Stimulated activated naive CD8-positive, alpha-beta T cell treated with anti-CD3 and anti-CD28 coated beads, Interleukin-15, Interleukin-2, amounts not matched to agents 100 ng/mL and 50 ng/mL, for 24 hours (primary cell): Measurements from ENCODE around the gene IFRD1.

Experiments
- H3K27ac Mint-ChIP-seq: one replicate; pipeline ENCODE4 v1.8.0; 2021; ENCODE audit warnings: mild to moderate bottlenecking, mixed read lengths
- H3K27me3 Mint-ChIP-seq: one replicate; pipeline ENCODE4 v1.8.0; 2021; ENCODE audit warnings: mixed read lengths
- H3K36me3 Mint-ChIP-seq: one replicate; pipeline ENCODE4 v1.8.0; 2021; ENCODE audit warnings: low read depth, mixed read lengths
- H3K4me1 Mint-ChIP-seq: one replicate; pipeline ENCODE4 v1.8.0; 2021; ENCODE audit warnings: low read depth, mixed read lengths
- H3K4me3 Mint-ChIP-seq: one replicate; pipeline ENCODE4 v1.8.0; 2021; ENCODE audit warnings: mild to moderate bottlenecking, mixed read lengths
- H3K9me3 Mint-ChIP-seq: one replicate; pipeline ENCODE4 v1.8.0; 2021; ENCODE audit warnings: mixed read lengths

The IFRD1 gene

GRCh38 chr7:112492186-112492585, 41.9 kb downstream of the IFRD1 start:
- Mint-ChIP-seq H3K4me3 (no peak overlapping the region), H3K36me3 (peaks cover 5% of the 10 kb centered on the region), H3K27ac (no peak overlapping the region), H3K9me3 (no peaks in the 10 kb centered on the region), H3K4me1 (no peaks in the 10 kb centered on the region), H3K27me3 (peaks cover 7% of the 10 kb centered on the region)

- H3K27me3 Mint-ChIP-seq, result peaks cover 17% of the 10 kb centered on the region
- no peaks in the 10 kb centered on the region for H3K9me3 Mint-ChIP-seq
- peaks cover 4% of the 10 kb centered on the region for H3K36me3 Mint-ChIP-seq
- no peak overlapping the region for H3K27ac Mint-ChIP-seq
- H3K4me3 Mint-ChIP-seq, result no peak overlapping the region
- H3K4me1 Mint-ChIP-seq, result no peaks in the 10 kb centered on the region
Measured at GRCh38 chr7:112494656-112495055, 44.4 kb downstream of the IFRD1 start.

DNA sequence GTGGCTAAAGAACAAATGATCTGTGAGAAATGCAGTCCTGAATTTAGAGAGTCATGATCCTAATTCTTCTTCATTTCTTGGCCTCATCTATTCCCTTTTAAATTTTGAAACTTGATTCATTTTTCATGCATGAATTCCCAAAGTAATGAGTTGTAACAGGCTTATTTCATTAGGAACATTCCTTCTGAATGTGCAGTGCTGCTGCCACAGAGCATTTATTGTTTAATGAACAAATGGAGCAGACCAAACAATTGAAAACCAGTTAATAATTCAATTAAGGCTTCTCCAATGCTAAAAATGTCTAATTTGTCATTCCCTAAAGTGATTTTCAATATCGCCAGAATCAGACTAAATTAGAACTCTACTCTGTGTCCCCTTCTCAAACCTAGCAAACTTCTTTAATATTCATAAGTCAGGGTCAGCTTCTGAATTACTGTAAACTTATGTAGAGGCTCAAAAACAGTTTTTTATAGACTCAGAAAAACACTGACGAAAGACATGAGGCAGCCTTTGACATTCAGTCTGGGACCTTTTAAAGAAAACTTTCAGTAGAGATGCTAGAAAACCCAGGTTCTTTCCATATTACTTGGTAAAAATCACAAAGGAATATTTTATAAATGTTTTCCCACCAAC, 45.0 kb downstream of the IFRD1 start:
- peaks cover 20% of the 10 kb centered on the region for H3K27me3 Mint-ChIP-seq
- H3K4me1 Mint-ChIP-seq, result no peaks in the 10 kb centered on the region
- no peaks in the 10 kb centered on the region for H3K36me3 Mint-ChIP-seq
- H3K9me3 Mint-ChIP-seq, result no peaks in the 10 kb centered on the region
- H3K27ac Mint-ChIP-seq, result no peak overlapping the region
- no peak overlapping the region for H3K4me3 Mint-ChIP-seq

GRCh38 chr7:112495810-112496462, 45.7 kb downstream of the IFRD1 start:
- H3K9me3 Mint-ChIP-seq, result no peaks in the 10 kb centered on the region
- no peaks in the 10 kb centered on the region for H3K36me3 Mint-ChIP-seq
- no peak overlapping the region for H3K4me3 Mint-ChIP-seq
- H3K4me1 Mint-ChIP-seq, result no peaks in the 10 kb centered on the region
- peaks cover 24% of the 10 kb centered on the region for H3K27me3 Mint-ChIP-seq
- H3K27ac Mint-ChIP-seq, result no peak overlapping the region

DNA sequence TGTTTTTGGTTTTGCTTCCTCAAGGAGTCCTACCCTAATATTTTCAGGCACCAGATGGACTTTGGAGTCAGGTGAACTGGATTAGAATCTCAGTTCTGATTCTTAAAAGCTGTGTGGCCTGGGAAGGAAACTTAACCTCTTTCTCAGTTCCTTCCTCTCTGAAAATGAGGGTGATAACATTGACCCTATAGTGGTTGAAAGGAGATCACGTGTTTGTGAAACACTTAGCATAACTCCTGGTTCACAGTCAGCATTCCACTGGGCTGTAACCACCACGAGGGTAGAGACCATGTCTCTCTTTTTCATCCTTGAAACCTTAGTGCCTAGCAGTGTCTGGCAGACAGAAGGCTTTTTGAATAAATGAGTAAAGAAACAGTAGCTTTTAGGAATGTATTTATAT, 47.2 kb downstream of the IFRD1 start:
- Mint-ChIP-seq H3K27ac (no peak overlapping the region), H3K36me3 (no peaks in the 10 kb centered on the region), H3K9me3 (no peaks in the 10 kb centered on the region), H3K27me3 (peaks cover 24% of the 10 kb centered on the region), H3K4me1 (no peaks in the 10 kb centered on the region), H3K4me3 (no peak overlapping the region)

DNA sequence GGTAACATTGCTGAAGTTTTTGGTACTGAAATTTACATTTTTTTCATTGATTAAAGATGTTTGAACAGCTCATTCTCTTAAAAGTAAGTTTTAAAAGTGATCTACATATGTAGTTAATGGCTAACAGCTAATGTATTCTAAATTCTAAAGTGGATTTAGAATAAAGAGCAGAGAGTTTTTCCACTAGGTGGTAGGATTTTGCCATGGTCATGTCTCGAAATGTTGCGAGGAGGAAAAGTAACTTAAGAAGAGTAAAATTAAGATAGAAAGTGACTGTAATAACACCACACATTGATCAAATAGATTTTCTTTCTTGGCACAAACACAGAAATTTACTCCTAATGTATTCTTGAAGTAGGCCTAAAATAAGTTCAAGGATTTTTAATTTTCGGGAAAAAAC, 50.4 kb downstream of the IFRD1 start:
- H3K9me3 Mint-ChIP-seq, result no peaks in the 10 kb centered on the region
- peaks cover 24% of the 10 kb centered on the region for H3K27me3 Mint-ChIP-seq
- no peak overlapping the region for H3K27ac Mint-ChIP-seq
- H3K4me1 Mint-ChIP-seq, result no peaks in the 10 kb centered on the region
- H3K36me3 Mint-ChIP-seq, result no peaks in the 10 kb centered on the region
- no peak overlapping the region for H3K4me3 Mint-ChIP-seq

DNA sequence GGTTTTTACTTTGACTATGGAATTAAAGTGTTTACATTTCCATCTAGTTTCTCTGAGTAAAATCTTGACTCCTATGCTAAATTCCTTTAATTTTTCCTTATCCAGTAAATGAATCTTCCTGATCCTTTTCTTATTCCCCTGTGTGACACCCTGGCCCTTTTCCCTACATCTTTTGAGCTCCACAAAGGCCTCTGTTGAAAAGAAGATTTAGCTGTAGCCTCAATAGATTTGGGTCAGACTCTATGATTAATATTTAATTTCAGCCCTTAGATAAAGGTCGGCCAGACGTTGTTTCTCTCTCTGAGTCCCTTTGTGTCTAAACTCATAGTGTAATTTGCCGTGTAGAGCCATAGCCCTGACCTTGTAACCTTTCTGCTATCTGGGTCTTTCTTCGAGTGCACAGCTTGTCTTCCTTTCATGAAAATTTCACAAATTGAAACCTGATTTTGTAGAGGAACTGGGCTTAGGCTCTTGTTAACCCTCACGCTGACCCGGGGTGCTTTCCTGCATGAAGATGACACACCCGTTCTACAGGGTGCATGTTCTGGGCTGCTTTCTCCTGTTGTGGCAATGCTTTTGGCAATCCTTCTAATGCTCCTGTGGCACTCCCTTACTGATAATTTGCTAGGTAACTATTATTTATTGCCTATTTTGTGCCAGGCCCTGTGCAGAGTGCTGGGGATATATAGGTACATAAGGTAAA, 51.7 kb downstream of the IFRD1 start:
- H3K27me3 Mint-ChIP-seq, result peaks cover 19% of the 10 kb centered on the region
- H3K27ac Mint-ChIP-seq, result no peak overlapping the region
- H3K36me3 Mint-ChIP-seq, result no peaks in the 10 kb centered on the region
- H3K4me1 Mint-ChIP-seq, result no peaks in the 10 kb centered on the region
- no peaks in the 10 kb centered on the region for H3K9me3 Mint-ChIP-seq
- no peak overlapping the region for H3K4me3 Mint-ChIP-seq

GRCh38 chr7:112502700-112503099, 52.4 kb downstream of the IFRD1 start:
- Mint-ChIP-seq H3K9me3 (no peaks in the 10 kb centered on the region), H3K4me1 (no peaks in the 10 kb centered on the region), H3K27me3 (peaks cover 15% of the 10 kb centered on the region), H3K4me3 (no peak overlapping the region), H3K36me3 (no peaks in the 10 kb centered on the region), H3K27ac (no peak overlapping the region)

DNA sequence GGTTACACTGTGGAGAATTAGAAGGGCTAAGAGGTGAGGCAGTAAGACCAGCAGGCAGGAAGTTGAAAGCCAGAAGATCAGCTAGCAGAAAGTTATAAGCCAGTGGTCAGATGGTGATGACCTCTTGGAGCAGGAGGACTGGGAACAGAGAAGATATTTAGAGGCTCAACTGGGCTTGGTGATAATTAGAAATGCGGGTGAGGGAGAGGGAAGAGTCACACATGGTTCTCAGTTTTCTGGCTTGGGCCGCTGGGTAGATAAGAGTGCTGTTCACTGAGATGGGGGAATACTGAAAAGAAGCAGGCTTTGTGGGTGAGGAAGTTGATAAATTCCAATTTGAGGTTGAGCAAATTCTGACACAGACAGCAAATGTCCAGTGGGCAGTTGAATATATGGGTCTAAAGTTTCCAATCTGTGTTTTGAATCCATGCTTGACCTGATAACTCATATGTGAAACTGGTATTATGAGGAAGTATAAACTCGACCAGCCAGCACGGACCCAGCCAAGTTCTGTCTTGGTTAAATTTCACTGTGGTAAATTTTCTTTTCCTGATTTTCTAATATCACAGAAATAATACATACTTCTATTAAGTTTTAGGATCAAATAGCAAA, 53.2 kb downstream of the IFRD1 start:
- no peak overlapping the region for H3K4me3 Mint-ChIP-seq

DNA sequence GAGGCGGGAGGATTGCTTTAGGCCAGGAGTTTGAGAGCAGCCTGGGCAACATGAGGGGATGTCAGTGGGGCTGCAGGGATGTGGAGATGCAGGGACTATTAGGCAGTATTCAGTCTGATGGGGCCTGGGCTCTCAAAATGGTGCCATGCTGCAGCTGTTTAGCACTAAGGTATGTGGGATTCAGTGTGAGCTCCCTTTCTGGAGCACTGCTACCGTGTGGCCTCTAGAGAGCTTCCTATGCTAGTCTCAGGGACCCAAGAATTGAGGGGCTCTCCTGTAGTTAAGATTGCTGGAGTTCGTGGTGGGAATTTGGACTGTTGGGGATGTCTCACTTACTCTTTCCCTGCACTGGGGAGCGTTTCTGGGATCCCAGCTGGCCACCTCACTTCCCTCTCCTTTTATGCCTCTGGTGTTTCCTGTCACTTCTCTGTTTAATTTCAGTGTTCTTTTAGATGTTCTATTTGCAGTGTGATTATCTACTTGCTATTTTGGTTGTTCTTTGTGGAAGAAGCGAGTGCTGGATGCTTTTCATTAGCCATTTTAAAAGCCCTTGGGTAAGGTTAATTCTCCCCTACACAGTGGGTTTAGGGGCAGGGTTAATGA, 53.9 kb downstream of the IFRD1 start:
- Mint-ChIP-seq H3K36me3 (no peaks in the 10 kb centered on the region), H3K4me3 (no peak overlapping the region), H3K27me3 (peaks cover 12% of the 10 kb centered on the region), H3K27ac (no peak overlapping the region), H3K4me1 (no peaks in the 10 kb centered on the region), H3K9me3 (no peaks in the 10 kb centered on the region)

More for the DNA sequence above, 53.2 kb downstream of the IFRD1 start:
- Mint-ChIP-seq H3K9me3 (no peaks in the 10 kb centered on the region), H3K4me1 (no peaks in the 10 kb centered on the region), H3K36me3 (no peaks in the 10 kb centered on the region), H3K27me3 (peaks cover 12% of the 10 kb centered on the region), H3K27ac (no peak overlapping the region)

DNA sequence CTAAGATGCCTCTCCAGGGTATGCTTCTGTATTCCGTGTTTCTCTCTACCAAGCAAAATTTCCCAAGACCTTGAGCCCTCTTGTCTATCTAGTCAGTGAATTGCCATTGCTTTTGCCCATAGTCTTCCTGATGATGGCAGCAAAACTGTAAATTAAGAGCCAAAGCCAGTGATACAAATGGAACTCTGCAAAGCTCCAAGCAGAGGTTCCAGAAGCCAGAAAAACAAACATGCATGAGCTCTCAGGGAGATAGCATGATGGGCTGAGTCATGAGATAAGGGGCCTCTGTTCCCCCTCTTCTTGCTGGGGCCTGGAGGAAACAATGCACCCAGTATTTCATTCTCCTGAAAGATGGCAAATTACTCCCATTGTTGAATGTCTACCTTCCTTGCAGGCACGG, 55.2 kb downstream of the IFRD1 start:
- Mint-ChIP-seq H3K4me1 (peaks cover 9% of the 10 kb centered on the region), H3K27ac (no peak overlapping the region), H3K27me3 (peaks cover 1% of the 10 kb centered on the region), H3K9me3 (no peaks in the 10 kb centered on the region), H3K4me3 (no peak overlapping the region), H3K36me3 (no peaks in the 10 kb centered on the region)

DNA sequence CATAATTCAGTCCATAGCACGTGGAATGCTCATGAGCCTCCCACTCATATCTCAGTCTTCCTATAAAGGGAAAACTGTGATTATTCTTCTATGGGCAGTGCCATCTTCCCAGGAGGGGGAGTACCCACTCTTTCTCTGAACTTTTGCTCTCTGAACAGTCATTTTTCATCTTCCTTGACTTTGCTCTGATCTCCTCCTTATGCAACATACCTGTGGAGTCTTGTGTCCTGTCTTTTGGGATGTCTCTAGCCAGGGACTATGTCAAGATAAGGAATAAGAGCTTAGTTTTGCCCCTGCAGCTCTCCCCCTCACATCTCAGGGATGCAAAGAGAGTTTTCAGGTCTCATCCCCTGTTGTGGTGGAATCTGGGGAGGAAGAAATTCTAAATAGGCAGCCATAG, 58.1 kb downstream of the IFRD1 start:
- peaks cover 16% of the 10 kb centered on the region for H3K4me1 Mint-ChIP-seq
- H3K27ac Mint-ChIP-seq, result no peak overlapping the region
- H3K9me3 Mint-ChIP-seq, result no peaks in the 10 kb centered on the region
- no peak overlapping the region for H3K4me3 Mint-ChIP-seq
- peaks cover 5% of the 10 kb centered on the region for H3K27me3 Mint-ChIP-seq
- no peaks in the 10 kb centered on the region for H3K36me3 Mint-ChIP-seq

DNA sequence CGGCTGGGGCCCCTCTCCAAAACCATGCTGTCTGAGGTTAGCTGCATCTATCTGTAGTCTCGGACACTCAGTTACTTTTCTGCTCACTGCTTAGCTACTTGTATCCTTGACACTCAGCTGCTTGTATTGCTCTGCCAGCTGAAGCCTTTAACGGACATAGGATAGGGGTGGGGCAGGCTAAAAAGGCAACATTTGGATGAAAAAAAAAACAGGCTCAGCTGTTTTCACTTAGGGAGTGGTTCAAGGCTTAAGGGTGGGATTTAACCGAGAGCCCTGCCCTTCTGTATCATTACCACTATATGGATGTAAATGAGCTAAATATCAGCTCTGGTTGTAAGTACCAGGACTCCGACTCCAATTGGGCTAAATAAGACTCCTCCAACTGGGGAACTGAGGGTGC, 59.1 kb downstream of the IFRD1 start:
- Mint-ChIP-seq H3K4me1 (peaks cover 16% of the 10 kb centered on the region), H3K27me3 (peaks cover 5% of the 10 kb centered on the region), H3K9me3 (no peaks in the 10 kb centered on the region), H3K27ac (no peak overlapping the region), H3K4me3 (no peak overlapping the region), H3K36me3 (no peaks in the 10 kb centered on the region)

- Mint-ChIP-seq H3K4me1 (peaks cover 16% of the 10 kb centered on the region), H3K9me3 (no peaks in the 10 kb centered on the region), H3K36me3 (no peaks in the 10 kb centered on the region), H3K4me3 (no peak overlapping the region), H3K27me3 (peaks cover 5% of the 10 kb centered on the region), H3K27ac (no peak overlapping the region)
Measured at GRCh38 chr7:112510001-112510742, 59.9 kb downstream of the IFRD1 start.
